ENCODE data around the gene PDF.
"Not testable (repeated sequence)": the region's sequence is repeated elsewhere in the genome, so short reads cannot be mapped to it uniquely, and the experiment has no call there.

The PDF gene

GRCh38 chr16:69314534-69314933, 15.9 kb downstream of the PDF start:
- no peak for DNase-seq

- no peak for DNase-seq
These were observed 16.9 kb downstream of the PDF start for GRCh38 chr16:69313469-69313868.

- no peak for DNase-seq
These were observed 18.6 kb downstream of the PDF start for GRCh38 chr16:69311533-69312387.

GRCh38 chr16:69310653-69311532, 19.5 kb downstream of the PDF start, which contains the start of gene VPS4A:
Gene VPS4A (plus strand): TSS chr16:69311350. CDS start chr16:69311512, 162 bp downstream.
- DNase-seq = peak; percentile 98

GRCh38 chr16:69309316-69309715, 21.1 kb downstream of the PDF start:
- no peak for DNase-seq

- DNase-seq = no peak
These were observed 22.5 kb downstream of the PDF start for GRCh38 chr16:69307856-69308255.

GRCh38 chr16:69307091-69307490, 23.3 kb downstream of the PDF start:
- no peak for DNase-seq

- no peak for DNase-seq
These were observed 24.4 kb downstream of the PDF start for GRCh38 chr16:69306031-69306430.

GRCh38 chr16:69302301-69302700, 28.1 kb downstream of the PDF start:
- DNase-seq = no peak

- DNase-seq = no peak
These were observed 28.5 kb downstream of the PDF start for GRCh38 chr16:69301861-69302260.

- no peak for DNase-seq
These were observed 29.2 kb downstream of the PDF start for GRCh38 chr16:69301187-69301586.

- no peak for DNase-seq
These were observed 32.1 kb downstream of the PDF start for GRCh38 chr16:69298261-69298660.

GRCh38 chr16:69296771-69297170, 33.6 kb downstream of the PDF start:
- not testable (repeated sequence) for DNase-seq

GRCh38 chr16:69294051-69294450, 36.3 kb downstream of the PDF start:
- no peak for DNase-seq

- DNase-seq = no peak
These were observed 37.0 kb downstream of the PDF start for GRCh38 chr16:69293401-69293800.

- not testable (repeated sequence) for DNase-seq
These were observed 38.7 kb downstream of the PDF start for GRCh38 chr16:69291657-69292056.

- DNase-seq = no peak
These were observed 43.3 kb downstream of the PDF start for GRCh38 chr16:69286941-69287713.

- no peak for DNase-seq
These were observed 45.1 kb downstream of the PDF start for GRCh38 chr16:69285240-69285639.

GRCh38 chr16:69283851-69284250, 46.5 kb downstream of the PDF start:
- no peak for DNase-seq

GRCh38 chr16:69277413-69277812, 53.0 kb downstream of the PDF start:
- no peak for DNase-seq

All from left hindlimb (tissue), 1 donor.